ENCODE measurements around the gene TRMT5. TPM values are rescaled to one million over a fixed set of nuclear protein-coding genes. Genes with fewer than 3 reads are reported as not detected.
A peak's percentile ranks its signal among the peaks of the same experiment; 100 is the strongest.

The TRMT5 gene
- total and polyA plus RNA-seq, 9 of the 15 experiments (the other 6 are each of a cell fraction or from before 2014, with no cell fraction given), result 8.4 to 20.0 (median 15.1) TPM

- TF ChIP-seq L3MBTL2 (IDR thresholded peaks at IDR 0.05), result peak; percentile 69; the same call in 1 of the 2 replicates
- TF ChIP-seq ZFX (CRISPR knock-in tag; IDR thresholded peaks at IDR 0.05), result peak; percentile 66
- no peak for TF ChIP-seq PBX2 (CRISPR knock-in tag; IDR thresholded peaks at IDR 0.05; ENCODE audit: low read depth)
- TF ChIP-seq PBX2 (tag; conservative IDR thresholded peaks at IDR 0.05; ENCODE audit: low read depth), result no peak
- TF ChIP-seq, protein P1, sequence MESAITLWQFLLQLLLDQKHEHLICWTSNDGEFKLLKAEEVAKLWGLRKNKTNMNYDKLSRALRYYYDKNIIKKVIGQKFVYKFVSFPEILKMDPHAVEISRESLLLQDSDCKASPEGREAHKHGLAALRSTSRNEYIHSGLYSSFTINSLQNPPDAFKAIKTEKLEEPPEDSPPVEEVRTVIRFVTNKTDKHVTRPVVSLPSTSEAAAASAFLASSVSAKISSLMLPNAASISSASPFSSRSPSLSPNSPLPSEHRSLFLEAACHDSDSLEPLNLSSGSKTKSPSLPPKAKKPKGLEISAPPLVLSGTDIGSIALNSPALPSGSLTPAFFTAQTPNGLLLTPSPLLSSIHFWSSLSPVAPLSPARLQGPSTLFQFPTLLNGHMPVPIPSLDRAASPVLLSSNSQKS (CRISPR knock-in tag; IDR thresholded peaks at IDR 0.05), result no peak
- TF ChIP-seq TBL1XR1 (IDR thresholded peaks at IDR 0.05; ENCODE audit: low read length in 2 of 2), result peak; percentile 32 to 74; a peak in 2 of 4 replicates
- peak; percentile 98 for TF ChIP-seq ATF7 (IDR thresholded peaks at IDR 0.05)
- TF ChIP-seq ZNF146 (CRISPR knock-in tag; IDR thresholded peaks at IDR 0.05; ENCODE audit: unreplicated experiment), result no peak
- TF ChIP-seq KDM1A (IDR thresholded peaks at IDR 0.05), result no peak
- TF ChIP-seq SRSF3 (IDR thresholded peaks at IDR 0.05; ENCODE audit: insufficient read depth, low read length), result no peak
- 0 out of 2 replicates have a peak, but pooled peaks have one; percentile 26 for TF ChIP-seq ESRRA (IDR thresholded peaks at IDR 0.05; ENCODE audit: borderline replicate concordance, low read depth)
- TF ChIP-seq, protein P2, sequence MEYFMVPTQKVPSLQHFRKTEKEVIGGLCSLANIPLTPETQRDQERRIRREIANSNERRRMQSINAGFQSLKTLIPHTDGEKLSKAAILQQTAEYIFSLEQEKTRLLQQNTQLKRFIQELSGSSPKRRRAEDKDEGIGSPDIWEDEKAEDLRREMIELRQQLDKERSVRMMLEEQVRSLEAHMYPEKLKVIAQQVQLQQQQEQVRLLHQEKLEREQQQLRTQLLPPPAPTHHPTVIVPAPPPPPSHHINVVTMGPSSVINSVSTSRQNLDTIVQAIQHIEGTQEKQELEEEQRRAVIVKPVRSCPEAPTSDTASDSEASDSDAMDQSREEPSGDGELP (CRISPR knock-in tag; IDR thresholded peaks at IDR 0.05; ENCODE audit: borderline replicate concordance), result peak; percentile 97
- no peak for TF ChIP-seq HOXB6 (CRISPR knock-in tag; IDR thresholded peaks at IDR 0.05; ENCODE audit: borderline replicate concordance)
- TF ChIP-seq CSDE1 (IDR thresholded peaks at IDR 0.05), result peak in 1 of 2 experiments; percentile 72; a peak in 2 of 4 replicates
- no peak for TF ChIP-seq NR2C2 (CRISPR knock-in tag; IDR thresholded peaks at IDR 0.05)
- peak; percentile 75; the same call in 1 of the 2 replicates for TF ChIP-seq NR2C2 (tag; IDR thresholded peaks at IDR 0.05)
- TF ChIP-seq POLR2A (conservative IDR thresholded peaks at IDR 0.05), result peak; percentile 82
- 0 out of 2 replicates have a peak, but pooled peaks have one; percentile 24 for TF ChIP-seq ZKSCAN1 (IDR thresholded peaks at IDR 0.05; ENCODE audit: low read depth, low read length)
- no peak for TF ChIP-seq STAT5A (IDR thresholded peaks at IDR 0.05; ENCODE audit: borderline replicate concordance, low read length)
- TF ChIP-seq ZNF444 (CRISPR knock-in tag; IDR thresholded peaks at IDR 0.05), result no peak
- peak; percentile 93 for TF ChIP-seq JUNB (CRISPR knock-in tag; conservative IDR thresholded peaks at IDR 0.05)
- TF ChIP-seq MAZ (CRISPR knock-in tag; conservative IDR thresholded peaks at IDR 0.05 in 1 of 2, IDR thresholded peaks at IDR 0.05 in 1 of 2), result peak; percentile 30 to 48; a peak in 1 of 4 replicates
- TF ChIP-seq, protein P3, sequence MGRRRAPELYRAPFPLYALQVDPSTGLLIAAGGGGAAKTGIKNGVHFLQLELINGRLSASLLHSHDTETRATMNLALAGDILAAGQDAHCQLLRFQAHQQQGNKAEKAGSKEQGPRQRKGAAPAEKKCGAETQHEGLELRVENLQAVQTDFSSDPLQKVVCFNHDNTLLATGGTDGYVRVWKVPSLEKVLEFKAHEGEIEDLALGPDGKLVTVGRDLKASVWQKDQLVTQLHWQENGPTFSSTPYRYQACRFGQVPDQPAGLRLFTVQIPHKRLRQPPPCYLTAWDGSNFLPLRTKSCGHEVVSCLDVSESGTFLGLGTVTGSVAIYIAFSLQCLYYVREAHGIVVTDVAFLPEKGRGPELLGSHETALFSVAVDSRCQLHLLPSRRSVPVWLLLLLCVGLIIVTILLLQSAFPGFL (CRISPR knock-in tag; IDR thresholded peaks at IDR 0.05), result no peak
These were observed at the start of gene TRMT5, which contains the start of gene SLC38A6 (continued) for GRCh38 chr14:60980811-60981632.
